Nephron (organoid): ENCODE data around the gene KAZN.

ENCODE experiments used
- H3K27ac Mint-ChIP-seq, 3 experiments: 2 replicates each; pipeline ENCODE4 v1.8.0; 2020; ENCODE audit warnings: mixed read lengths in 3 of 3, mild to moderate bottlenecking in 2 of 3, moderate library complexity in 1 of 3
- H3K27me3 Mint-ChIP-seq: 2 replicates; pipeline ENCODE4 v1.8.0; 2021; ENCODE audit warnings: low read depth, mild to moderate bottlenecking, moderate library complexity, mixed read lengths
- H3K36me3 Mint-ChIP-seq: 2 replicates; pipeline ENCODE4 v1.8.0; 2020; ENCODE audit warnings: low read depth, mixed read lengths
- H3K4me1 Mint-ChIP-seq: 2 replicates; pipeline ENCODE4 v1.8.0; 2020; ENCODE audit warnings: mixed read lengths
- H3K4me3 Mint-ChIP-seq, 3 experiments: 2 replicates each; pipeline ENCODE4 v1.8.0; 2020; ENCODE audit warnings: mild to moderate bottlenecking in 3 of 3, mixed read lengths in 3 of 3, moderate library complexity in 2 of 3
- H3K9me3 Mint-ChIP-seq: 2 replicates; pipeline ENCODE4 v1.8.0; 2020; ENCODE audit warnings: mixed read lengths
- CTCF ChIP-seq, 3 experiments: fragments of 200-600 bp; sonication (generic); IDR thresholded peaks; one replicate each; pipeline ENCODE4 v1.5.0; 2021; ENCODE audit warnings: antibody characterized with exemption in 3 of 3; ENCODE audit not compliant: unreplicated experiment in 3 of 3

KAZN gene

GRCh38 chr1:14597343-14598006, 1.0 kb upstream of the KAZN start:
- no peak for TF ChIP-seq CTCF (IDR thresholded peaks at IDR 0.05; ENCODE audit: unreplicated experiment in 3 of 3)
- Mint-ChIP-seq H3K27ac (peak overlapping the region; percentile 83 to 94 (median 93)), H3K9me3 (no peaks in the 10 kb centered on the region), H3K4me3 (peak overlapping the region; percentile 87 to 89 (median 88)), H3K4me1 (peaks cover 45% of the 10 kb centered on the region), H3K27me3 (peaks cover 49% of the 10 kb centered on the region), H3K36me3 (no peaks in the 10 kb centered on the region)

- H3K27me3 Mint-ChIP-seq = peaks cover 47% of the 10 kb centered on the region
- H3K9me3 Mint-ChIP-seq = no peaks in the 10 kb centered on the region
- peaks cover 46% of the 10 kb centered on the region for H3K4me1 Mint-ChIP-seq
- TF ChIP-seq CTCF (IDR thresholded peaks at IDR 0.05; ENCODE audit: unreplicated experiment in 3 of 3) = no peak
- H3K36me3 Mint-ChIP-seq = no peaks in the 10 kb centered on the region
- peak overlapping the region; percentile 83 to 94 (median 93) for H3K27ac Mint-ChIP-seq
- peak overlapping the region; percentile 87 to 89 (median 88) for H3K4me3 Mint-ChIP-seq
Measured at GRCh38 chr1:14598007-14598497, 433 bp upstream of the KAZN start.

- no peaks in the 10 kb centered on the region for H3K9me3 Mint-ChIP-seq
- peaks cover 40% of the 10 kb centered on the region for H3K27me3 Mint-ChIP-seq
- TF ChIP-seq CTCF (IDR thresholded peaks at IDR 0.05; ENCODE audit: unreplicated experiment in 3 of 3) = peak in 1 of 3 experiments; percentile 14
- H3K4me3 Mint-ChIP-seq = peak overlapping the region; percentile 85 to 89 (median 86)
- no peaks in the 10 kb centered on the region for H3K36me3 Mint-ChIP-seq
- H3K4me1 Mint-ChIP-seq = peaks cover 55% of the 10 kb centered on the region
- peak overlapping the region; percentile 38 to 94 (median 66) for H3K27ac Mint-ChIP-seq
Measured at GRCh38 chr1:14599183-14599791, 802 bp downstream of the KAZN start.

- peaks cover 60% of the 10 kb centered on the region for H3K4me1 Mint-ChIP-seq
- H3K4me3 Mint-ChIP-seq = peak overlapping the region; percentile 85 to 89 (median 86)
- H3K27me3 Mint-ChIP-seq = peaks cover 40% of the 10 kb centered on the region
- H3K27ac Mint-ChIP-seq = peak overlapping the region; percentile 38 to 94 (median 66)
- no peaks in the 10 kb centered on the region for H3K9me3 Mint-ChIP-seq
- TF ChIP-seq CTCF (IDR thresholded peaks at IDR 0.05; ENCODE audit: unreplicated experiment in 3 of 3) = no peak
- H3K36me3 Mint-ChIP-seq = no peaks in the 10 kb centered on the region
Measured at GRCh38 chr1:14599800-14600199, 1.3 kb downstream of the KAZN start.

GRCh38 chr1:14600405-14601112, 2.1 kb downstream of the KAZN start:
- TF ChIP-seq CTCF (IDR thresholded peaks at IDR 0.05; ENCODE audit: unreplicated experiment in 3 of 3) = no peak
- H3K4me3 Mint-ChIP-seq = peak overlapping the region; percentile 85 to 89 (median 86)

More at GRCh38 chr1:14600405-14601112, 2.1 kb downstream of the KAZN start:
- H3K4me1 Mint-ChIP-seq = peaks cover 68% of the 10 kb centered on the region
- H3K36me3 Mint-ChIP-seq = no peaks in the 10 kb centered on the region
- H3K27me3 Mint-ChIP-seq = peaks cover 40% of the 10 kb centered on the region
- no peaks in the 10 kb centered on the region for H3K9me3 Mint-ChIP-seq
- H3K27ac Mint-ChIP-seq = peak overlapping the region; percentile 21 to 69 (median 43)
